Keratinocyte (primary cell): ENCODE data around the gene TRIM13. TPM values are rescaled to one million over a fixed set of nuclear protein-coding genes. Genes with fewer than 3 reads are reported as not detected.

Experiments used
- DNase-seq: peaks from one replicate; pipeline ENCODE4 v3.0.0-alpha.2; 2011; ENCODE audit warnings: low read depth, missing footprints, low spot score
- FAIRE-seq: peaks from 2 replicates; lab custom pipeline; 2011; peaks lifted over from hg19 to GRCh38; lab: Jason Lieb, UNC
- H2AFZ ChIP-seq: 2 replicates; pipeline ENCODE4 v1.6.0; 2012; ENCODE audit warnings: low read length, control low read depth, inconsistent platforms; ENCODE audit not compliant: control insufficient read depth
- H3K27ac ChIP-seq: 2 replicates; pipeline ENCODE4 v1.5.1; 2011; ENCODE audit warnings: low read length; ENCODE audit not compliant: control insufficient read depth, insufficient read depth
- H3K27me3 ChIP-seq: 3 replicates; pipeline ENCODE4 v1.6.0; 2011; ENCODE audit warnings: low read length; ENCODE audit not compliant: control insufficient read depth, insufficient read depth; ENCODE audit errors: extremely low read depth
- H3K36me3 ChIP-seq, 2 experiments: 2 replicates in 1 of 2; 3 replicates in 1 of 2; pipeline ENCODE4 v1.5.1; 2011; ENCODE audit warnings: low read length in 2 of 2, mild to moderate bottlenecking in 1 of 2; ENCODE audit not compliant: control insufficient read depth in 2 of 2, insufficient read depth in 2 of 2; ENCODE audit errors: extremely low read depth in 1 of 2
- H3K4me1 ChIP-seq: 3 replicates; pipeline ENCODE4 v1.5.1; 2011; ENCODE audit warnings: low read length; ENCODE audit not compliant: control insufficient read depth, insufficient read depth; ENCODE audit errors: extremely low read depth
- H3K4me2 ChIP-seq: 3 replicates; pipeline ENCODE4 v1.6.0; 2011; ENCODE audit warnings: low read depth, low read length; ENCODE audit not compliant: control insufficient read depth, insufficient read depth; ENCODE audit errors: extremely low read depth
- H3K4me3 ChIP-seq, 3 experiments: fragments of 200-600 bp in 1 of 3; sonication (generic) in 1 of 3; 2 replicates in 2 of 3; 3 replicates in 1 of 3; pipeline ENCODE4 v1.5.1; 2011 to 2016; ENCODE audit warnings: low read length in 3 of 3, mild to moderate bottlenecking in 3 of 3, control low read depth in 2 of 3, inconsistent platforms in 1 of 3, low read depth in 1 of 3, mixed read lengths in 1 of 3, mixed run types in 1 of 3, moderate library complexity in 1 of 3; ENCODE audit not compliant: control insufficient read depth in 2 of 3, insufficient read depth in 2 of 3; ENCODE audit errors: extremely low read depth in 1 of 3
- H3K79me2 ChIP-seq: 2 replicates; pipeline ENCODE4 v1.6.0; 2012; ENCODE audit warnings: low read length; ENCODE audit not compliant: control insufficient read depth, insufficient read depth
- H3K9ac ChIP-seq: 3 replicates; pipeline ENCODE4 v1.6.0; 2011; ENCODE audit warnings: low read length; ENCODE audit not compliant: control insufficient read depth, insufficient read depth; ENCODE audit errors: extremely low read depth
- H3K9me1 ChIP-seq: 3 replicates; pipeline ENCODE4 v1.6.0; 2011; ENCODE audit warnings: low read length; ENCODE audit not compliant: control insufficient read depth, insufficient read depth; ENCODE audit errors: extremely low read depth
- H3K9me3 ChIP-seq: 2 replicates; pipeline ENCODE4 v1.5.1; 2012; ENCODE audit warnings: low read depth, low read length; ENCODE audit not compliant: control insufficient read depth
- H4K20me1 ChIP-seq: 3 replicates; pipeline ENCODE4 v1.6.0; 2011; ENCODE audit warnings: low read length; ENCODE audit not compliant: control insufficient read depth, insufficient read depth; ENCODE audit errors: extremely low read depth
- CTCF ChIP-seq, 3 experiments: IDR thresholded peaks in 1 of 3; conservative IDR thresholded peaks in 1 of 3; optimal IDR thresholded peaks in 1 of 3; 2 replicates in 2 of 3; 3 replicates in 1 of 3; pipeline versions ENCODE3 to v1.5.1; 2011; ENCODE audit warnings: low read length in 3 of 3, mild to moderate bottlenecking in 3 of 3, moderate library complexity in 2 of 3, control low read depth in 1 of 3, inconsistent platforms in 1 of 3; ENCODE audit not compliant: insufficient read depth in 2 of 3; ENCODE audit errors: extremely low read depth in 1 of 3
- EZH2 ChIP-seq: IDR thresholded peaks from one replicate; pipeline ENCODE4 v1.6.1; 2012; ENCODE audit warnings: inconsistent platforms, mild to moderate bottlenecking, low read length, moderate library complexity
- dilution Hi-C: fragments of 300-500 bp; cut with MboI; formaldehyde crosslinking; loops from one replicate; pipeline ENCODE4 v1.7.0; 2020; ENCODE audit warnings: low sequenced_read_pairs; ENCODE audit not compliant: extremely low pct_ligation_motif_present
- polyA plus RNA-seq, 5 experiments: library from polyadenylated mRNA; depleted of rRNA in 3 of 5; stranded (reverse) in 3 of 5; stranded (forward) in 1 of 5; unstranded in 1 of 5; fragments of >200 nt; gene quantifications; 1 replicate in 1 of 5; 2 replicates in 3 of 5; 3 replicates in 1 of 5; pipeline versions ENCODE4 v1.2.1 to v1.2.3, GENCODE V29; 2011 to 2012; ENCODE audit warnings: missing spikeins in 2 of 5, low read depth in 1 of 5, low replicate concordance in 1 of 5

TRIM13 gene
- polyA plus RNA-seq, 1 donor (not counting 4 experiments of a cell fraction or from before 2014, with no cell fraction given) = 26.5 TPM

GRCh38 chr13:50015258-50015657 is 18.4 kb downstream of the TRIM13 start, which contains the start of gene KCNRG:
Gene KCNRG (plus strand): TSS chr13:50015444. CDS start chr13:50015494, 50 bp downstream.
- H3K4me3 ChIP-seq = no peak within 1 kb of the TSS
- H3K9ac ChIP-seq = no peak within 1 kb of the TSS
- no peak within 1 kb of the TSS for H3K27ac ChIP-seq
- H3K9me1 ChIP-seq = no peaks in the 10 kb centered on the region
- no peaks in the 10 kb centered on the region for H3K27me3 ChIP-seq
- peaks cover 3% of the 10 kb centered on the region for H3K79me2 ChIP-seq
- no peaks in the 10 kb centered on the region for H3K4me1 ChIP-seq
- DNase-seq (no peak), FAIRE-seq (peak; percentile 5)
- no peaks in the 10 kb centered on the region for H4K20me1 ChIP-seq
- TF ChIP-seq CTCF (optimal IDR thresholded peaks at IDR 0.05 in 1 of 3, IDR thresholded peaks at IDR 0.05 in 1 of 3, conservative IDR thresholded peaks at IDR 0.05 in 1 of 3; ENCODE audit: extremely low read depth in 1 of 3, insufficient read depth in 2 of 3, low read length in 3 of 3) (no peak), EZH2 (no peak)
- H3K36me3 ChIP-seq = peaks cover 0 to 3% of the 10 kb centered on the region in 2 experiments
- no peak within 1 kb of the TSS for H2AFZ ChIP-seq
- H3K4me2 ChIP-seq = no peak within 1 kb of the TSS
- H3K9me3 ChIP-seq = no peaks in the 10 kb centered on the region
- dilution Hi-C loops = no loop called here

DNA sequence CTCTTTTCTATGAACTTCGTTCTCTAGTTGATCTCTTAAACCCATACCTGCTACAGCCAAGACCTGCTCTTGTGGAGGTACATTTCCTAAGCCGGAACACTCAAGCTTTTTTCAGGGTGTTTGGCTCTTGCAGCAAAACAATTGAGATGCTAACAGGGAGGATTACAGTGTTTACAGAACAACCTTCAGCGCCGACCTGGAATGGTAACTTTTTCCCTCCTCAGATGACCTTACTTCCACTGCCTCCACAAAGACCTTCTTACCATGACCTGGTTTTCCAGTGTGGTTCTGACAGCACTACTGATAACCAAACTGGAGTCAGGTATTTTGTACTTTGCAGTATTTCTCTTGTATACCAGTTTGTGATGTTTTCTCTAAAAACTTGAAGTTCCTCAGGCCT is 18.9 kb downstream of the TRIM13 start:
- FAIRE-seq = no peak
- Histone ChIP-seq H3K27ac (no peak overlapping the region), H3K9me1 (no peaks in the 10 kb centered on the region)

More for the DNA sequence above, 18.9 kb downstream of the TRIM13 start:
- H3K27me3 ChIP-seq = no peaks in the 10 kb centered on the region
- dilution Hi-C loops = no loop called here
- no peaks in the 10 kb centered on the region for H3K4me1 ChIP-seq
- peaks cover 0 to 5% of the 10 kb centered on the region in 2 experiments for H3K36me3 ChIP-seq
- DNase-seq = no peak
- H3K4me2 ChIP-seq = no peak overlapping the region
- H3K4me3 ChIP-seq = no peak overlapping the region
- TF ChIP-seq CTCF (optimal IDR thresholded peaks at IDR 0.05 in 1 of 3, IDR thresholded peaks at IDR 0.05 in 1 of 3, conservative IDR thresholded peaks at IDR 0.05 in 1 of 3; ENCODE audit: extremely low read depth in 1 of 3, insufficient read depth in 2 of 3, low read length in 3 of 3) = no peak
- no peak for TF ChIP-seq EZH2
- no peaks in the 10 kb centered on the region for H3K9me3 ChIP-seq
- H3K79me2 ChIP-seq = peaks cover 2% of the 10 kb centered on the region
- H4K20me1 ChIP-seq = no peaks in the 10 kb centered on the region
- no peak overlapping the region for H2AFZ ChIP-seq
- no peak overlapping the region for H3K9ac ChIP-seq
